Measurements from ENCODE around the gene JARID2. TPM values are rescaled to one million over a fixed set of nuclear protein-coding genes. Genes with fewer than 3 reads are reported as not detected.
A peak's percentile ranks its signal among the peaks of the same experiment; 100 is the strongest.

Gene JARID2
- total and polyA plus RNA-seq, 9 of the 15 experiments (the other 6 are each of a cell fraction or from before 2014, with no cell fraction given), result 5.0 to 29.0 (median 15.6) TPM

DNA sequence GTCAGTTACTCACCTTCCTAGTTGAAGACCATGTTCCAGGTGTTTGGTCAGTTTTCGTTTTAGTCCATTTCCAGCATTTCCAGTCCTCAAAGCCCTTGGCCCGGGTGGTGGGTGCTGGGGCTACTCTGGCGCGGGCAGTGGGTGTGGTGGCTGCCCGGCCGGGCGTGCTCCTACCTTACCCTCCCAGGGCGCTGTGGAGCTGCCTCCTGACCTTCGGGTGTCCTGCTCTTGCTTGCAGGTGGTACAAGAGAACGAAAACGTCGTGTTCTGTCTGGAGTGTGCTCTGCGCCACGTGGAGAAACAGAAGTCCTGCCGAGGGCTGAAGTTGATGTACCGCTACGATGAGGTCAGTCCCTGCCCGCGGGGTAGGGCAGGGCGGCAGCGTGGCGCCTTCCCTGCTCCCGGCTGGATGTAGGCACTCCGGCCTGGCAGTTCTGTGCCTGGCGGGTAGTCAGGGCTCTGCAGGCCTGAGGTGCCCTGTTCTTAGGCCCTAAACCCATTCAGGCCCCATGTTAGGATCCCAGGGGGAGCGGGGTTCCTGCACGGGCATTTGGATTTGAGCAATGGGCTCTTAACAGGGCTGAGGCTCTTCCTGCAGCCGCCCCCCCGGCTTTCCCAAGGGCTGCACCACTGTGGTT, 271.2 kb downstream of the JARID2 start (continued):
- peak; percentile 64; the same call in 1 of the 2 replicates for TF ChIP-seq POLR2G (IDR thresholded peaks at IDR 0.05; ENCODE audit: low read depth, low read length)

- WGBS (ENCODE audit: insufficient coverage, low coverage, missing lambda C conversion rate), result 88% methylated on average over 11 of the region's 11 CpGs
- no peak for DNase-seq (ENCODE audit: extremely low read depth in 1 of 4, low spot score in 3 of 4)
- Histone ChIP-seq H3K9me1 (ENCODE audit: control insufficient read depth, insufficient read depth, low read length) (no peaks in the 10 kb centered on the region), H3K9me3 (replicated peaks; ENCODE audit: control insufficient read depth, insufficient read depth, low read depth, low read length) (no peaks in the 10 kb centered on the region), H3K79me2 (ENCODE audit: control insufficient read depth, insufficient read depth, low read length) (no peaks in the 10 kb centered on the region), H3K4me2 (ENCODE audit: insufficient read depth, low read length) (no peak overlapping the region), H3K4me1 (replicated peaks in 1 of 2; ENCODE audit: control insufficient read depth in 2 of 2, insufficient read depth in 2 of 2, low read length in 2 of 2) (peaks cover 0 to 22% of the 10 kb centered on the region in 2 experiments; a peak in 1 of 5 replicates), H3K27me3 (ENCODE audit: control insufficient read depth in 2 of 2, insufficient read depth in 2 of 2, low read length in 2 of 2) (no peaks in the 10 kb centered on the region), H3K36me3 (ENCODE audit: control insufficient read depth, insufficient read depth, low read length) (peaks cover 92% of the 10 kb centered on the region; the same call in 2 of the 3 replicates), H3K9ac (ENCODE audit: insufficient read depth in 1 of 2, low read depth in 2 of 2, low read length in 2 of 2) (no peak overlapping the region), H4K20me1 (replicated peaks; ENCODE audit: control insufficient read depth, insufficient read depth, low read length) (no peaks in the 10 kb centered on the region), H3K4me3 (no peak overlapping the region), H3K27ac (ENCODE audit: extremely low read depth, low read depth, low read length) (no peak overlapping the region), H2AFZ (ENCODE audit: low read depth, low read length) (no peak overlapping the region)
- ATAC-seq, result no peak
- no peak for FAIRE-seq
- no peak for TF ChIP-seq ZNF695 (CRISPR knock-in tag; IDR thresholded peaks at IDR 0.05)
- TF ChIP-seq PTTG1 (tag; IDR thresholded peaks at IDR 0.05; ENCODE audit: low read depth), result no peak
- TF ChIP-seq, protein P1, sequence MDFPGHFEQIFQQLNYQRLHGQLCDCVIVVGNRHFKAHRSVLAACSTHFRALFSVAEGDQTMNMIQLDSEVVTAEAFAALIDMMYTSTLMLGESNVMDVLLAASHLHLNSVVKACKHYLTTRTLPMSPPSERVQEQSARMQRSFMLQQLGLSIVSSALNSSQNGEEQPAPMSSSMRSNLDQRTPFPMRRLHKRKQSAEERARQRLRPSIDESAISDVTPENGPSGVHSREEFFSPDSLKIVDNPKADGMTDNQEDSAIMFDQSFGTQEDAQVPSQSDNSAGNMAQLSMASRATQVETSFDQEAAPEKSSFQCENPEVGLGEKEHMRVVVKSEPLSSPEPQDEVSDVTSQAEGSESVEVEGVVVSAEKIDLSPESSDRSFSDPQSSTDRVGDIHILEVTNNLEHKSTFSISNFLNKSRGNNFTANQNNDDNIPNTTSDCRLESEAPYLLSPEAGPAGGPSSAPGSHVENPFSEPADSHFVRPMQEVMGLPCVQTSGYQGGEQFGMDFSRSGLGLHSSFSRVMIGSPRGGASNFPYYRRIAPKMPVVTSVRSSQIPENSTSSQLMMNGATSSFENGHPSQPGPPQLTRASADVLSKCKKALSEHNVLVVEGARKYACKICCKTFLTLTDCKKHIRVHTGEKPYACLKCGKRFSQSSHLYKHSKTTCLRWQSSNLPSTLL (IDR thresholded peaks at IDR 0.05), result no peak
- TF ChIP-seq JUND (IDR thresholded peaks at IDR 0.05; ENCODE audit: borderline replicate concordance, low read depth, low read length), result no peak
- no peak for TF ChIP-seq JUND (tag; IDR thresholded peaks at IDR 0.05; ENCODE audit: borderline replicate concordance, low read depth, low read length)
- TF ChIP-seq RBM22 (IDR thresholded peaks at IDR 0.05; ENCODE audit: low read depth, low read length, poor library complexity, severe bottlenecking), result peak; percentile 87
- TF ChIP-seq POLR2G (IDR thresholded peaks at IDR 0.05; ENCODE audit: low read depth, low read length), result 0 out of 2 replicates have a peak, but pooled peaks have one; percentile 49
- TF ChIP-seq PTRF (tag; IDR thresholded peaks at IDR 0.05), result no peak
- BruUV-seq (replicated peaks), result no TSS peak
- intact Hi-C loops (cut with micrococcal nuclease) (no loop called here), in situ Hi-C loops (cut with MboI) (no loop called here)
- POLR2A ChIA-PET, result interaction anchor here (0.7 to 1.6 kb wide), 3 partner anchors 9 to 87 kb away, joined by 3 to 4 read pairs (median 3); no protein-coding TSS in a partner anchor
- CTCF ChIA-PET (ENCODE audit: low intra/inter-chr PET ratio), result interaction anchor here (0.7 kb wide), 1 partner anchor 1326 kb away, joined by 3 read pairs; no protein-coding TSS in a partner anchor
Measured at GRCh38 chr6:15517600-15517999, 271.7 kb downstream of the JARID2 start.

Data from K562 (cell line).